GM18519 (cell line): ENCODE measurements around the gene PCDH1.

Experiments used
- ATAC-seq: cut with Tn5 transposase; IDR thresholded peaks from one replicate; pipeline ENCODE4 v1.9.1; 2021; ENCODE audit warnings: mild to moderate bottlenecking, moderate library complexity; ENCODE audit not compliant: unreplicated experiment, low FRiP score

The PCDH1 gene

DNA sequence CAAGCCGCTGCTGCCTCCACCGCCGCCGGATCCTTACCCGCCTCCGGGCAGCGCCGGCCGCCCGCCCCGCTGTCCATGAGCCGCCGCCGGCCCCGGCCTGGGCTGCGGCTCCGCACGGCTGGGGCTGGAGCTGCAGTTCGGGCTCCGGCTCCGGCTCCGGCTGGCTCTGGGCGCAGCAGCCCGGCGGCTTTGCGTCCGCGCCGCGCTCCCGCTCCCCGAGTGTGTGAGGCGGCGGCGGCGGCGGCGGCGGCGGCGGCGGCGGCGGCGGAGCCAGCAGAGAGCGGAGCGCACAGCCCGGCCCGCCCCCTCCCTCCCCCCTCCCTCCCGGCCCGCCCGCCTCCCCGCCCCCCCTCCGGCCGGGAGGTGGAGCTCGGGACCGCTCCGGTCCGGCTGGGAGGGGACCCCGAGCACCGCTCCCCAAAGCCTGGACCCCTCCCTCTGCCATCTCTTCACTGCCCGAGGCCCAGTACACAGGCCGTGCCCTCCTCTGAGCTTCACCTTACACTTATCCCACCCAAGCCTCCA lies at the start of gene PCDH1:
TSS of gene PCDH1 (minus strand) at position 225 of the 525 bp plus-strand sequence. CDS start at position 77, 148 bp downstream.
- no peak for ATAC-seq

DNA sequence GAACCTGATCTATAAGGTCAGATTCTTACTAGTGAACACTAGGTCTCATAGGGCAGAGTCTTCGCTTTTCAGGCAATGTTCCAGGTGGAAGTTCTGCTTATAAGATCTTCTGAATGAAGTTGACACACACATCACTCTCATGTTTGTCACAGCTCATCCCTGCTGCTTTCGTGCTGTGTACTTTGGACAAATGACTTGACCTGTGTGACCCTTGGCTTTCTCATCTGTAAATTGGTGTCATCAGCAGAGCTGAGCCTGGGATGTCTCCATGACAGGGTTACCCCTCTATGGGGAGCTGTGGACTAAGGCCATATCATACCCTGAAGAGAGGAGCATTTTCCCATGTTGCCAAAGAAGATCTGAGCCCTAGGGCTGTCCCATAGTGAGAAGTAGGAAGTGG lies 48.2 kb upstream of the PCDH1 start:
- ATAC-seq, result no peak

DNA sequence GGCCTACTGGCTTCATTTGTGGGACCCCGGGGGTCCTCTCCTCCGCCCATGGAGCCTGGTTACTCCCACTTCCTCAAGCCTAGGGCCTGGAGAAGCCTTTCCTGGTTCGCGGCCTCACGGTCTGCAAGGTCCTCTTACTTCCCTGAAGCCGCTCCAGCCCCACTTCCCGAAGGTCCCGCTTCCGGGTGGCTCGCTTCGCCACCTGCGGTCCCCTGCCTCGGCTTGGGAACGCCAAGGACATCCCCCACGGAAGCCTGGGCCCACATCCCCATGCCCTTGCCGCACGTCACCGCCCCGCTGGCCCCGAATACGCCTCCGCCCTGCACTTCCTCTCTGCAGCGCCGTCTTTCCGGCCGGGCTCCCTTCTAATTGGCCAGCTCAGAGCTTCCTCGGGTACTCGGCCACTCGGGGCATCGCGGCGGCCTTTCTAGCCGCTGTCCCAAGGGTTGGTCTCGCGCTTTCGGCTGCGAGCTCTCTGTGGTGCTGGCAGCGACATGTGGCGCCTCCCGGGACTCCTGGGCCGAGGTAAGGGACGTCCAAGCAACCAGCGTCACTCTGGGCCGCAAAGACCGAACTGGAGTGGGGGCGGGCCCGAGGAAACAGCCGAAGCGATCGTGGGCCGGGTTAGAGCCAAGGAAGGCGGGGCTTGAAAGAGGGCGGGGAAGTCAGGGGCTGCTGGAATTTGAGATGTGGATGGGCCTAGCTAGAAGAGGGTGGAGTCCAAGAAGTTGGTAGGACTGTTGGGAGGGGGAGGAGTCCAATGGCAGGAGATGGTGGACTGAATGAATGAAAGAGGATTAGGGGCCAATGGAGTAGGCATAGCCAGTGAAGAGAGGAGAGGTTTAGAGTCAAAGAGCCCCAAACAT lies 45.5 kb upstream of the PCDH1 start, which contains the start of gene DELE1:
TSS of gene DELE1 (plus strand) at position 424 of the 866 bp plus-strand sequence. CDS start at position 495, 71 bp downstream.
- peak; percentile 95 for ATAC-seq

DNA sequence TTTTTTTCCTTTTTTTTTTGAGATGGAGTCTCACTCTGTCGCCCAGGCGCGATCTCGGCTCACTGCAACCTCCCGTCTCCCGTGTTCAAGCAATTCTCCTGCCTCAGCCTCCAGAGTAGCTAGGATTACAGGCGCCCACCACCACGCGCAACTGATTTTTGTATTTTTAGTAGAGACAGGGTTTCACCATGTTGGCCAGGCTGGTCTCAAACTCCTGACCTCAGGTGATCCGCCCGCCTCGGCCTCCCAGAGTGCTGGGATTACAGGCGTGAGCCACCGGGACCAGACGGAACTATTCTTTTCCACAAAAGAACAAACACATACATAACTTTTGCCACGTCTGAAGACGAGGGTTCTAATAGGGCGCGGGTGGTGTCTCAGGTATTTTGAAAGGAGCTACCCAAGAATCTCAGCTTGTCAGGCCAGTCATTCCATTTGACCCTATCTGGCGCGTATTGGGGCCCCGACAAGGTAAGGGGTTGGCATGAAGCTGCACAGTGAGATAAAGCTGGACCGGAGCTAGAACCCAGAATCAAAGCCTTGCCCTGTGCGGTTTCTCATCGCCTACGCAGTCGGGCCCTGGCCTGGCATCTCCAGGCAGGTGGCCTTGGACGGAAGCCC lies 44.7 kb upstream of the PCDH1 start:
- peak; percentile 2 for ATAC-seq

DNA sequence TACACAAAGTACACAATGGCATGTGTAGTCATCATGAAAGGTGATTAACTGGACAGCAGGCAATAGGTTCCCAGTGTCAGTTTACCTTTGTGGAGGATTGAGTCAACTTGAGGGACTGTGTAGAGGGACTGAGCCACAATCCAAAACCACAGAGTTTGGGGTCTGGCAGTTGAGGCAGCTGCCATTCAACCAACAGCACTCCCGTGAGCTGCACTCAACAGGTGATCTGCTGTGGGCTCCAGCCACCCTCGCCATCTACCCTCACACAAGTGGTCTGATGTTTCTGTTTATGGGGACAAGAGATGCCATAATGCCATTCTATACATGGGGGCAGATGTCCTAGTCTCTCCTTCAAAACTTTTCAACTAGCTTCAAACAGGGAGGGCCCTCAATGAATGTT lies 42.6 kb upstream of the PCDH1 start:
- ATAC-seq, result no peak

DNA sequence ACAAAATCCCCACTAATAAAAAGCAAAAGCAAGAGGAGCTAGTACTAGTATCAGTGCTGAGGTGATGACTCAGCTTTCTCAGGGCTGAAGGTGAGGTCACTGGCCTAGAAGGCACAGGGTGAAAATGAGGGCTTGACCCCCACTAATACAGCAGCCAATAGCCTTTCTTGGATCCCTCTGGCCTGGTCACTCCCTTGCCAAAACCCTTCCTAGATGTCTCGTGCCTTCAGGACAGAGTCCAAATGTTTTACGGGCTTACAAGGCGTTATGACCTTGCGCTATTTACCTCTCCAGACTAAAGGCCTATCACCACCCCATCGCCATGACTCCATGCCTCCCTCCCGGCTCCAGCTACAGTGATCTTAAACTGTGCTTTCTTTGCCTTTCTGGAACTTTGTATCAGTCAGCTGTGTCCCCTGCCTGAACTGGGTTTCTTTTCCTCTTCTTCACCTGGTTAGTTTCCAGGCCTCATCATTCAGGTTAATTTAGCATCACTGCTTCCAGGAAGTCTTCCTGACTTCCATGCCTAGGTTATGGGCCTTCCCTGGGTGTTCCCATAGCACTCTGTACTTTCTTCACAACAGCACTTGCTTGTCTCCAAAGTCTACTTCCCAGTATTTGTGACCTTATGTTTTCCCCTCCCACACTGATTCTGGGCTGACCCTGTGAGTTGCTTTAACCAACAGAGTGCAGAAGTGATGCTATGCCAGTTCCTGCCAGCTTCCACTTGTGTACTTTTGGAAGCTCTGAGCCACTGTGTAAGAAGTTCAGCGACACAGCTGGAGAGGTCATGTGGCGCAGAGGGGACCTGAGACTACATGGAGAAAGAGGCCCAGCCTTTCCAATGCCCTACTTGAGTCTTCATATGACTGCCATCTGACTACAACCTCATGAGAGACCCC lies 41.3 kb upstream of the PCDH1 start:
- ATAC-seq, result no peak

DNA sequence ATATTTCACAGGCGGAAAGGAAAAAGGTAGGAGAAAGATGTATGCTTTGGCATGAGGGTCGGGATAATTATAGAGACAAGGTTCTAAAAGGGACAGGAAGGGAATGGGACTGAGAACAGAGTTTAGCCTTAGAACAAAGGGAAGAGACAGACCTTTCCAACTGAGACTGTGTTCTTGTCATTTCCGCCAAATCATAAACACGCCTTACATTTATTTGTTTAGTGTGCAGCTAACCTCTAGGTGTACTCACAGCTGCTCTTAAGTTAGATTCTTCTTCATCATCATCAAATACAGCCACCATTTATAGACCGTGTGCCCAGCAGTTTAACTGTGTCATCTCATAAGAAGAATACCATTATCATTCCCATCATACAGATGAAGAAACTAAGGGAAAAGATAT lies 39.5 kb upstream of the PCDH1 start:
- ATAC-seq, result no peak

DNA sequence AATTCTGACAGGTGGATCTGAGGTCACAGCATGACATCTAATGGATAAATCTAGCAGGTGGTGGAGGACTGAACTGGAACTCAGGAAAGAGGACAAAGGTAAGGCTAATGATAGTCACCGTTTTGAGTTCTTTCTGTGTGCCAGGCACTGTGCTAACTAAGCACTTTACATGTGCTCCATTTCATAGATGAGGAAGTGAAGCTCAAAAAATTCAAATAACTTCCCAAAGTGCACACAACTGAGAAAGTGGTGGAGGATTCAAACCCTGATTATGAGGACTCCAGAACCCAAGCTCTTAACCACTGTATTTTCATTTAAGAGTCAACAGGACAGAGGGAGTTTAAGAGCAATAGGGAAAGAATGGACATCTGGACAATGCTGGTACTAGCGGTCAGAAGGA lies 38.3 kb upstream of the PCDH1 start:
- ATAC-seq, result no peak

DNA sequence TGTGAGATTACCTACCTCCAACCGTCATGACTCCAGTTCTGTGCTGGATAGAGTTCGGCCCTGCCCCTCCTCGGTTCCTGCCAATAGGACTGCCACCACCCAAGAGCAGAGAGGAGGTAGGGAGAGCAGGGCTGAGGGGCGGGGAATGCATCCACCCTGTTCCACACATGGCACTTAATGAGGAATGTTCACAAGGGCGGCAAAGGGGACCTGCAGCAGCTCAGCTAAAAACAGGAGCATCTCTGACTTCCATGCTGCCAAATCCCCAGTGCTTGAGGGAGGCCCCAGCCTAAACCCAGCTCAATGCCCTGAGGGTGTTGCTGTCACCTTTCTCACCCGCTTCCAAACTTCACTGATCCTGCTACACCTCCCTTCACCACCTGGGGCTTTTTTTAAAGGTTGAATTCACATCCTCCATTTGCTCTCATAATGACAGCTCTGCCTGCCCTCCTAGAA lies 37.7 kb upstream of the PCDH1 start:
- no peak for ATAC-seq

DNA sequence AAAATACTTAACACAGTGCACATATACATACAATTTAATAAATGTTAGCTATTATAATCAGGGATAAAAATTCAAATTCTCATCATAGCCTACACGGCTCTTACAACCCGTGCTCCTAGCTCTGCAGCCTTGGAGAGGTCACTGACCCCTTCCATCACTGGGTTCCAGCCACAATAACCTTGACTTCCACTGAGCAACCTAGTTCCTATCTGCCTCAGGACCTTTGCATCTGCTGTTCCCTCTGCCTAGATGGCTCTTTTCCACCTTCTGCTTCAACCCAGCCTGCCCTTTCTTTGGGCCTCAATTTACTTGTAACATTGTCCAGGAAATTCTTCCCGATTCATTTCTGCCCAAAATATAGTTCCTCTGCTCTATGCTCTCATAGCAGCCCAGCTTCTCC lies 36.6 kb upstream of the PCDH1 start:
- no peak for ATAC-seq

DNA sequence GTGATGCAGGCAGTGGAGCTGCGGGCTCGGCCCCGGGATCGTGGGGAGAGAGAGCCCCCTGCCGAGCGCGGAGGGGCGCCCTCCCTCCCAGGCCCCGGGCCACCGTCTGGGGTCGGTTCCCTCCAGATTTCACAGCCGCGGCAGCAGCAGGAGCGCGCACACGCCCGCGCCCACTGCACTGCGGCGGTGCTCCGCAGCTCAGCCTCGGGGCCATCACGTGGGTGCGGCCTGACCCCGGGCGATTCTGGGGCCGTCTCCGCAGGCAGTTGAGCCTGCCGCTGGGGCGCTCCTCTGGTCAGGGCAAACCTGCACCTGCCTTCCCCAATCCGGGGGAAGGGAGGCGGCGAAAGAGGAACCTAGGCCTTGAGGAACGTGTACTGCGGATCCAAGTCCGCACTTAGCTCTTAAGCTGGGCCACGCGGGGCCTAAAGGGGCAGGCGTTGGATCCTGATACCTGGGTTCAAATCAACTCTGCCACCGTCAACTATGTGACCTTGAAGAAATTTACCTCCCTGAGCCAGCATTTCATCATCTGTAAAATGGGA lies 36.1 kb upstream of the PCDH1 start:
- ATAC-seq, result no peak

DNA sequence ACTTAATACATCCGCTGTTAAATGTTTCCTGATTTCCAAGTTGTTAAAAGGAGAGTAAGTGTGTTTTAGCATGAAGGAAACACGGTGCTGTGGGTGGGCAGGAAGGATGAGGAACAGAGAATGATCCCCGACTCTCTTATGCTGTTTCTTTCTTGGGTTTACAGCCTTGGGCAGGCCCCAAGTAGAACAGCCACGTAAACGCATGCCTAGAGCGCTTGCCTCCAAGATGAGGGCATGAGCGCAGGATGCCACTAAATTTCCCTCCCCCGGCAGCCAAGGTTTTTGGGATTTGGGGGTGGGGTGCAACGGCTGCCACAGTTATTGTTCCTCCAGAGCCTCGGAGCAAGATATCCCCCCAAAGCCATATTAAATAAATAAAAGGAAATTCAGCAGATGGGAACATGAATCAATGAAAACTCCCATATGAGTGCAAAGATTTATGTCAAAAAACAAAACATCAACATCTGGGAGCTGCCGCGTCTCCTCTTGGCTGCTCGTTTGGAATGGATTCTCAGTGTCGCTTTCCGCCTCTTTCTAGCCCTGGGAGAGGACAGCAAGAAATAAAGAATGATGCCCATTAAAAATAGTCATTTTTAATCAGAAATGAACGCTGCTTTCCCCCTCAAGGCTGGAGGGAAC lies 35.5 kb upstream of the PCDH1 start:
- no peak for ATAC-seq

DNA sequence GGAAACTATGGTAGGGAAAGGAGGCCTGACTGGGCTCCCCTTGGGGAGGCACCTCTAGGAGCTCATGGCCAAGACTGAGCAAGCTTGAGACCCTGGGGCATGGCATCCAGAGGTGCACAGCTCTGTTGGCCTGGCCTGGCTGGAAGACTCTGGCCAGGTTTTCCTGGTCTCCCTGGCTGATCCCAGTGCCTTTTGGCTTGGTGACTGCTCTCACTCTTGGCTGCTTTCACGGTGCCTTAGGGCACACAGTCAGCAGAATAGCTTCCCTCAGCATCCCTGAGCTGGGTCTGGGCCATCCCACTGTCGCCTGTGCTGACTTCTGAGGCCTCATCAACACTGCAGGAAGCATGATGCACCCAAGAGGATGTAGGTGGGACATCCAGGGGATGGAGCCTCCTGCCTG lies 32.1 kb upstream of the PCDH1 start:
- ATAC-seq, result no peak

DNA sequence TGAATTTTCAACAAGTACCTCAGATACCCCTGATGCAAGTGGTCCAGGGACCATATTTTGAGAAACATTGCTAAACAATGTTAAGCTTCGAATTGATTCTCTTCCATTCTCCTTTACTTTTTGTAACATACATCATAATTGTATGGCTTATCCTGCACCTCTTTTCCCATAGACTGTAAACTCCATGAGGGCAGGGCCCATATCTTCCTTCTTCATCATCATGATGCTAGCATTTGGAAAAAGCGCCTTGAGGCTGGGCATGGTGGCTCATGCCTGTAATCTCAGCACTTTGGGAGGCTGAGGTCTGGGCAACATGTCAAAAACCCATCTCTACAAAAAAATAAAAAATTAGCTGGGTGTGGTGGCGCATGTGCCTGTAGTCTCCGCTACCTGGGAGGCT lies 31.0 kb upstream of the PCDH1 start:
- no peak for ATAC-seq

DNA sequence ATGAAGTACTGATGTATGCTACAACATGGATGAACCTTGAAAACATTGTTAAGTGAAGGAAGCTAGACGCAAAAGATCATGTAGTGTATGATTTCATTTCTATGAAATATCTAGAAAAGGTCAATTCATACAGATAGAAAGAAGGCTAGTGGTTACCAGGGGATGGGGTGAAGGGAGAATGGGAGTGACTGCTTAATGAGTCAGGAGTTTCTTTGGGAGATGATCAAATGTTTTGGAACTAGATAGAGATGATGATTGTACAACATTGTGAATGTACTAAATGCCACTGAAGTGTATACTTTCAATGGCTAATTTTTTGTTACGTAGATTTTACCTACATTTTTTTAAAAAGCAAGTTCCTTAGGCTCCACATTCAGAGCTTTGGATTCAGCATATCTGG lies 30.6 kb upstream of the PCDH1 start:
- no peak for ATAC-seq

DNA sequence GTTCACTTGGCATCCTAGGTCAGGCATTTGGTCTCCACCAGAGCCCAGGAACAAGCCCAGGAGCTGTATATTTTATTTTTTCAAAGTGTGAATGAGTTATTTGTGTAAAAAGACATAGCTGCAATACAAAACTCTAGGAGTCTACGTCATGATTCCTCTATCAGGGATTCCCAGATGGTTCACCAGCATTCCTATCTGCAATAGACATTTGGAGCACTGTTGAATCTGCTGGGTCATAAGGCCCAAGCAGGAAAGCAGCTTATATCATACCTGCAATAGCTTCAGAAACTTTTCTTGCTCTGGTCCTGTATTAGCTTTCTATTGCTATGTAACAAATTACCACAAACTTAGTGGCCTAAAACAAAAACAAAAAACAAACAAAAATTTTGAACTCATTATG lies 28.8 kb upstream of the PCDH1 start:
- no peak for ATAC-seq

DNA sequence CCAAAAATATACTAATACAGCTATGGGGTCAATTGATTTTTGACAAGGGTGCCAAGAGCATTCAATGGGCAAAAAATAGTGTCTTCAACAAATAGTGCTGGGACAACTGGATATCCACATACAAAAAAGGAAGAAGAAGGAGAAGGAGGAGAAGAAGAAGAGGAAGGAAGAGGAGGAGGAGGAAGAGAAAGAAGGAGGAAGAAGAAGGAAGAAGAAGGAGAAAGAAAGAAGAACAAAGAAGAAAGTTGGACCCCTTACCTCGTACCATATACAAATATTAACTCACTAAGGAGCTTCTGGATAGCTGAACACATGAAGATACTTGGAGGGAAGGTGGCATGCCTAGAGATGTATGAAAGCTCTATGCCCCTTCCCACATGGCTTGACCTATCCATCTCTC lies 28.3 kb upstream of the PCDH1 start:
- no peak for ATAC-seq

DNA sequence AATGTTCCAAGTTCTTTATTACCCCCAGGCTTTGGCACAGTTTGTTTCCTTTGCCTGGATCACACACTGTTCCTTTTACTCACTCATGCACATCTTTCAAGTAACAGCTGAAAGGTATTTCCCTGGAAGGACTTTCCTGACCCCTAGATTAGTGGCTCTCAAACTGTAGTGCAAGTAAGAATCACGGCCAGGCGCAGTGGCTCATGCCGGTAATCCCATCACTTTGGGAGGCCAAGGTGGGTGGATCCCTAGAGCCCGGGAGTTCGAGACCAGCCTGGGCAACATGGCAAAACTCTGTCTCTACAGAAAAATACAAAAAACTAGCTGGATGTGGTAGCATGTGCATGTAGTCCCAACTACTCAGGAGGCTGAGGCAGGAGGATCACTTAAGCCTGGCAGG lies 26.3 kb upstream of the PCDH1 start:
- no peak for ATAC-seq

DNA sequence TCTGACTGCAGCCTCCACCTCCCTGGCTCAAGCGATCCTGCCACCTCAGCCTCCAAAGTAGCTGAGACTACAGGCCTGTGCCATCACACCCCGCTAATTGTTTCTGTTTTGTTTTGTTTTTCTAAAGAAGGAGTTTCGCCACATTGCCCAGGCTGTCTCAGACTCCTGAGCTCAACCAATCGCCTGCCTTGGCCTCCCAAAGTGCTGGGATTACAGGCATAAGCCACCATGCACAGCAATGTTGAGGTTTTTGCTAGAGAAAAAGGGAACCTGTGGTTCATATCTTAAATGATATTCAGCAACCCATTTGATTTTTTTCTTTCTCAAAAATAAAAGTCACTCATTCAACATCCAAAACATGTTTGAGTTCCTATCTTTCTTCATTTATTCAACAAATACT lies 25.1 kb upstream of the PCDH1 start:
- no peak for ATAC-seq
